GM12891 (cell line): ENCODE data around the gene RPP25L.

Experiments used
- PAX5 ChIP-seq: IDR thresholded peaks from 2 replicates; pipeline ENCODE4 v1.6.1; 2011; ENCODE audit warnings: low read length, moderate library complexity, mild to moderate bottlenecking; ENCODE audit not compliant: insufficient read depth, severe bottlenecking
- POLR2A ChIP-seq: IDR thresholded peaks from 2 replicates; pipeline ENCODE4 v1.6.1; 2011; ENCODE audit warnings: low read depth, low read length, control low read depth
- POLR2AphosphoS5 ChIP-seq: IDR thresholded peaks from 2 replicates; pipeline ENCODE4 v1.6.1; 2011; ENCODE audit warnings: low read depth, low read length, control low read depth
- POU2F2 ChIP-seq: IDR thresholded peaks from 2 replicates; pipeline ENCODE4 v1.6.1; 2011; ENCODE audit warnings: low read depth, mild to moderate bottlenecking, control low read depth, low read length, moderate library complexity
- TAF1 ChIP-seq: IDR thresholded peaks from 2 replicates; pipeline ENCODE4 v1.6.1; 2011; ENCODE audit warnings: low read depth, low read length, control low read depth

GRCh38 chr9:34647084-34647403, 35.1 kb upstream of the RPP25L start:
- TF ChIP-seq PAX5 (no peak), POLR2AphosphoS5 (no peak), POLR2A (no peak), TAF1 (no peak), POU2F2 (no peak)
